Left forelimb (tissue), 1 donor: ENCODE results near the gene LDB2.

Experiments used
- DNase-seq: peaks from one replicate; pipeline ENCODE4 v3.0.0-alpha.2; 2018; ENCODE audit warnings: low spot score

The LDB2 gene

GRCh38 chr4:16483540-16483939 lies 414.9 kb downstream of the LDB2 start:
- DNase-seq = no peak

- no peak for DNase-seq
These were observed 418.4 kb downstream of the LDB2 start for GRCh38 chr4:16480011-16480410.

GRCh38 chr4:16472537-16472936 lies 425.9 kb downstream of the LDB2 start:
- DNase-seq = no peak

- no peak for DNase-seq
These were observed 431.4 kb downstream of the LDB2 start for GRCh38 chr4:16467061-16467460.

- DNase-seq = no peak
These were observed 431.9 kb downstream of the LDB2 start for GRCh38 chr4:16466581-16466980.

GRCh38 chr4:16464651-16465050 lies 433.8 kb downstream of the LDB2 start:
- no peak for DNase-seq

GRCh38 chr4:16462656-16463055 lies 435.8 kb downstream of the LDB2 start:
- DNase-seq = no peak

GRCh38 chr4:16461362-16461761 lies 437.1 kb downstream of the LDB2 start:
- DNase-seq = no peak

GRCh38 chr4:16457944-16458343 lies 440.5 kb downstream of the LDB2 start:
- no peak for DNase-seq
